Superior temporal gyrus (tissue), 1 donor: ENCODE results near the gene METAP1D.

Experiments
- DNase-seq: peaks from one replicate; pipeline ENCODE4 v3.0.0-alpha.2; 2016; ENCODE audit errors: extremely low spot score

METAP1D gene

GRCh38 chr2:172080641-172081220, 81.0 kb downstream of the METAP1D start:
- DNase-seq: no peak

DNA sequence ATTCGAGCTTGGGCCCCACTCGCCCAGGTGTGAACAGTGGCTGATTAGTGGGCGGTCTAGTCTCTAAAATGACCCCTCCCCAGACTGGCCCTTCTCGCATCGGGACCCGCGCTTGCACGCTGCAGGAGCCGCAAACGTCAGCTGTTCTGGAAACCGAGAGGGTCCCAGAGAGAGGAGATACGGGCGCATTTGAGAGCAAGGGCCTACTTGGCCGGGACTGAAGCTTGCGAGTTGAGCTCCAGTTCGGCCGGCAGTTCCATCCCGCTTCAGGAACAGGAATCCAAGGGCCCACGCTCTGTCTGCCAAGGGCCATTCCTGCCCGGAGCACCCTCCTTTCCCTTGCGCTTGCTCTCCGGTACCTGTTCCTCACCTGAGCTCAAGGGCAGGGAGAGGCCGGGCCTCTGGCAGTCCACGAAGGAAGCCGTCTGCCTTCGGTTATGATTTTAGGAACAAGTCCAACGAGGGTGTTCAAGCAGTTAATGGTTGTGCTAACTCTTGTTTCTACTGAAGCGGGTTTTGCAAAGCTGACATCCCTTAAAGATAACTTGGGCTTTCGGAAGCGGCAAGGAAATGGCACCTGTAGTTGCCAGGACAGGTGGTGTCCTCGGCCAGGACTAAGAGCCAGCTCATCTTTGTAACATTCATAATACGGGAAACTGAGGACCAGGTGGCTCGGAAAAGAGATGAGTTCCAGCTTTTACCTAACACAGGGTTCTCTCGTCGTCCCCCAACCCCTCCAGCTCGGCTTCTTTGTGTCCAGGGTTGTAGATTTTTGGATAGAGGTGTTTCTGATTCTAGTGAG, 81.7 kb downstream of the METAP1D start:
- no peak for DNase-seq

- no peak for DNase-seq
These were observed 82.6 kb downstream of the METAP1D start for GRCh38 chr2:172082105-172082943.

DNA sequence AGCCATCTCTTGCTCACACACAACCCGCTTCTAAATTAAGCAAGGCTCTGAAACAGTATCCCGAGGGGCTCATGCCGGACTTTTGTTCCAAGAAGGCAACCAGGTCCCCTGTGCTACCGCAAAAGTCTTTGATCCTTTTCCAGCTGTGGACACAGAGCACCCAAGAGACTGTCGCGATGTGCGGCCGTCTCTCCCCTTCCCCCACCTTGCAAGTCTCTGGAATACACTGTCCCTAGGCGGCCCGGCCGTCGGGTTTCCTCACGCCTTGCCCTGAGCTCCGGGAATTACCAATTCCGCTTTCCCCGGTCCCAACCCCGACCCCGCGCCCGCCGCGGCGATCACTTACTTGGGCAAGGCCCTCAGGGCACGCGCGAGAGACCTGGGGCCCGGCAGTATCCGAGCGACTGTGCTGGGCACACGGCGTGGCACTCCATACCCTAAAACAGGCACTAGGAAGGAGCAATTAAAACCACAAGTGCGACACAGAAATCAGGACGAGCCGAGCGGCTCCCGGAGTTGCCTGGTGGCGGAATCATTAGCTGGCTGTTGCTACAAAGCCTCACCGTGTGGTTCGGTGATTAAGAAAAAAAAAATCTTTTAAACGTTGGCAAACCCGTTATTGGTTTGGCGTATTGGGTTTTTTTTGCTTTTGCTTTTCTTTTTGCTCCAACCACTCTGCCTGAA, 83.3 kb downstream of the METAP1D start:
- no peak for DNase-seq

GRCh38 chr2:172083628-172084394, 84.1 kb downstream of the METAP1D start:
- DNase-seq: no peak

DNA sequence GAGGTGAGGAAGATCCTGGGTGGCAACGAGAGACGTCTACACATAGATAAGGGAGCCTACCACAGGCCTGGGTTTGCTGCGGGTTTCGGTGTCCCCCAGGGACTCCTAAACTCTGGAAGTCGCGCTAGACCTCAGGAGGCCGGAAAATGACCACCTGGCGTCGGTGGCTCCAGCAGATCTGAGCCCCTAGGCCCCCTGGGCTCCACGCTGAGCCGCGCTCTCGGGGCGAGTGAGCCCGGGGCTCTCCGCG, 84.6 kb downstream of the METAP1D start:
- DNase-seq: no peak

- peak; percentile 60 for DNase-seq
These were observed 85.1 kb downstream of the METAP1D start for GRCh38 chr2:172084645-172085459.

DNA sequence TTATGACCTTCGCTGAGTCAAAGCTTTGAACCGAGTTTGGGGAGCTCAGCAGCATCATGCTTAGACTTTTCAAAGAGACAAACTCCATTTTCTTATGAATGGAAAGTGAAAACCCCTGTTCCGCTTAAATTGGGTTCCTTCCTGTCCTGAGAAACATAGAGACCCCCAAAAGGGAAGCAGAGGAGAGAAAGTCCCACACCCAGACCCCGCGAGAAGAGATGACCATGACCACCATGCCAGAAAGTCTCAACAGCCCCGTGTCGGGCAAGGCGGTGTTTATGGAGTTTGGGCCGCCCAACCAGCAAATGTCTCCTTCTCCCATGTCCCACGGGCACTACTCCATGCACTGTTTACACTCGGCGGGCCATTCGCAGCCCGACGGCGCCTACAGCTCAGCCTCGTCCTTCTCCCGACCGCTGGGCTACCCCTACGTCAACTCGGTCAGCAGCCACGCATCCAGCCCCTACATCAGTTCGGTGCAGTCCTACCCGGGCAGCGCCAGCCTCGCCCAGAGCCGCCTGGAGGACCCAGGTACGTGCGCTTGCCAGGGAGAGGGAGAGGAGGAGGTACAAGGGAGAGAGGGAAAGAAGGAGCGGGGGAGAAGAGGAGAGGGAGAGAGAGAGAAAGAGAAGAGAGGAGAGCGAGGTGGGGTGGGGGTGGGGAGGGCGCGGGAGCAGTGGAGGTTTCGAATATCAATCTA, 85.9 kb downstream of the METAP1D start, which contains the start of gene DLX1:
TSS of gene DLX1 (plus strand) at position 48 of the 700 bp plus-strand sequence. CDS start at position 219, 171 bp downstream.
- DNase-seq: no peak

- no peak for DNase-seq
These were observed 86.8 kb downstream of the METAP1D start for GRCh38 chr2:172086241-172087206.

DNA sequence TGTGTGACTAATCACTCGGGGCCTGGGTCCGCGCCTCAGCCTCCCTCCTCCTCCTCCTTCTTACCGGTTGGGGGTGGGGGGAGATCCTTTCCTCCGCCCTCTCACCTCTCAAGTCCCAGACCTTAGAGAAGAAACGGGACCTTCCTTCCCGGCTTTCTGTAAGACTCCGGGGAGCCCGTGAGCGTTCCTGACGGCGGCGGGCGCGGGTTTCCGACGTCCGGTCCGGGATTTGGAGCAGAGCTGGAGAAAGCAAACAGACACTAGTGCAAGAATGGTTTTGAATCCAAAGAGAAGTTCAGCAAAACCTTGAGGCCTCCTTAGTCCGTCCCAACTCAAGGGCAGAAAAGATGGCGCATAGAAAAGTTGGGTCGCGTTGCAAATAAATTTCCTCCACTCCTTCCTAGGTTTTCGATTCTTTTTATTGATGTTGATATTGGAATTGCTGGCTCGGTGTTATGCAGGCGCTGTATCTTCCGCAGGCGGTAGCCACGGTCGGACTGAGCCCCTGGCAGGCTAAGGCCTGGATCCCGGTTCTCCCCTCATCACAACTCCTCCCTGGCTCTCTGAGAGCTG, 87.5 kb downstream of the METAP1D start:
- no peak for DNase-seq

DNA sequence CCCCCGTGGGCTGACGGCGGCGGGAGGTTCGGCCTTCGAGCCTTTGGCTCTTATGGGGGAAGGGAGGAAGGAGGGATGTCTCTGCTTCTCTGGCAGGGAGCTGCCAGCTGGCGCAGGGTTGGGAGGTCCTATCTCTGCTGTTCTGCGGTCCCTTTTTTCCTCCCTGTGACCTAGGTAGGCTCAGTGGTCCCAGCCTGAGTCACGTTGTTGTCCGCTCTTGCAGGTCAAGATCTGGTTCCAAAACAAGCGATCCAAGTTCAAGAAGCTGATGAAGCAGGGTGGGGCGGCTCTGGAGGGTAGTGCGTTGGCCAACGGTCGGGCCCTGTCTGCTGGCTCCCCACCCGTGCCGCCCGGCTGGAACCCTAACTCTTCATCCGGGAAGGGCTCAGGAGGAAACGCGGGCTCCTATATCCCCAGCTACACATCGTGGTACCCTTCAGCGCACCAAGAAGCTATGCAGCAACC, 88.1 kb downstream of the METAP1D start:
- DNase-seq: no peak

DNA sequence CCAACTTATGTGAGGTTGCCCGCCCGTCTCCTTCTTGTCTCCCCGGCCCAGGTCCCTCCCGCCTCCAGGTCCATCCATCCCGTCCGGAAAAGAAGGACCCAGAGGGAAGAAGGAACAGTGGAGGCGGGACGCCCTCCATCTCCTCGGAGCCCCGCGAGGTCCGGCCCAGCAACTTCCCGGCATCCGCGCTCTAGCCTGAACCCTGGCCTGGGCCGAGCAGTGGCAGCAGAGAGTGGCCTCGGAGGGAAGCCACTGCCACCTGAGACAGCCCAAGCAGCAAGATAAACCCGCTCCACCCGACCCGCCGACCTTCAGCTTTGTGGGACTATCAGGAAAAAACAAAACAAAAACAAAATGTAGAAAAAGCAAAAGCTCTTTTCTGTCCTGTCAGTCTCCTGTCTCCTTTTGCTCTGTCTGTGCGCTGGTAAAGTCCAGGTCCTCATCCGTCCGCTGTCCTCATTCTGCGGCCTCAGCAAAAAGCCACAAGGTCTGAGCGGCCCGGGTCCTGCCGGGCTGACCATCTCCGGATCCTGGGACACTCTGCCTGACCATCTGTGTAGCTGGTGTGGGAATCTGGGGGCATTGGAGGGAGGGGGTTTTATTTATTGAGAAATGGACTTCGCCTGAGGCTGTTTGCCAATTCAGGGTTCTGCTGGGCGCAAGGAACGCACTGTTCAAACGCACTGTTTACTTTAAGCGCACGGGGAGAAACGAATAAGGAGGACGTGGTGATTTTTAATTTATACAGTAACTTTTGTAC, 88.7 kb downstream of the METAP1D start:
- DNase-seq: no peak

DNA sequence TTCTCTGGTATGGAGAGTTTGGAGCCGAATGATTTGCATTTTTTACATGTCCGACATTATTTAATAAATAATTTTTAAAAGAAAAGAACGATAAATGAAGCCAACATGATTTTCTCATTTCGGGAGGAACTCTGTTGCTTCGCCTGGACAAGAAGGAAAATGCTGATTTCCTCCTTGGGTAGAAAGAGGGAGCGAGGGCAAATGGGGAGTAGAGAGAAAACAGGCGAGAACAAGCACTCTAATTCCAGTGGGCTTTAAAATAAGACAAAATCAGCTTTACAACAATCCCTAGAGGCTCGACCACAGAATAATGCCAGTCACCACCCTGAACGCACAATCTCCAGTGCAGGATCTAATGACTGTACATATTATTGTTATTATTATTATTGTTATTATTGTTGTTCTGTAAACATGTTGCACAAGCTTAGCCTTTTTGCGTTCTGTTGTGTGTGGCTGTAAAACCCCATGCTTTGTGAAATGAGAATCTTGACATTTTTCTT, 89.3 kb downstream of the METAP1D start:
- DNase-seq: no peak

GRCh38 chr2:172089633-172090032, 89.9 kb downstream of the METAP1D start:
- no peak for DNase-seq

DNA sequence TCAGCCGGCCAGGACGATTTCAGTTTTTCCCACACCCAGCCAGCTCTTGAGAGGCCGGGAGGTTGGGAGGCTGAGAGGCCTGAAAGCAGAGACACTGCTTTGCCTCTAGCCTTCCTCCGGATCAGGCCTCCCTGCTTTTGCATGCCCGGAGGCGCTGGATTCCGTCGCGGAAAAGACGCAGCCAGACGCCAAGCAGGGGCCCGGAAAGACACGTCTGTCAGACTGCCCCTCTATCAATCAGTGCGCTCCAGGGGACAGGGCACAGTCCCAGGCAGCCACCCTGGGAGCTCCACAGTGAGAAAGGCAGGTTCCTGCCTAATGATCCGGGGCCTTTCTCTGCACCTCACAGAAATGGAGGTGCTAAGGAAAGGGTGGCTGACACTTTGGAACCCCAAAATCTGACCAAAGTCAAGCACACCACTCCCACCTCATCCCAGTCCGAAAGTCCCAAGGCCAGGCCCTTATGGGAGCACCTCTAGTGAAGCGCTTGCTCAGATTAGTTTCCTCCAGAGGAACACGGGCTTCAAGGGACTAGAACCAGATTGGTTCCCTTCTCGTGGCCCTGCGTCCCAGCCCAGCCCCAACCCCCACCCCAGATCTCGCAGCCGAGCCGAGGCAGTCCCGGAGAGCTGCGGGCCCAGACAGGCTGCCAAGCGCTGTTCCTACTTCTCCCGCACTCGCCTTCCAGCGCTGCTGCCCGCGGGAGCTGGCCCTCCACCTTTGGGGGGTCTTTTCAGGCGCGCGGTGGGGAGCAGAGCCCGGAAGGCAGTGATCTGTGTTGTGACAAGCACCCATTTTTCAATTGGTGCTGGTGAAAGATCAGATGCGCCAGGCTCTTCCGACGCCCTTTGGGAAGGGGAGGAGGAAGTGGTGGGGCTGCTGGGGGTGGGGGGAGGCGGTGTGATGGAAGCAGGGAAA, 90.5 kb downstream of the METAP1D start:
- DNase-seq: no peak

DNA sequence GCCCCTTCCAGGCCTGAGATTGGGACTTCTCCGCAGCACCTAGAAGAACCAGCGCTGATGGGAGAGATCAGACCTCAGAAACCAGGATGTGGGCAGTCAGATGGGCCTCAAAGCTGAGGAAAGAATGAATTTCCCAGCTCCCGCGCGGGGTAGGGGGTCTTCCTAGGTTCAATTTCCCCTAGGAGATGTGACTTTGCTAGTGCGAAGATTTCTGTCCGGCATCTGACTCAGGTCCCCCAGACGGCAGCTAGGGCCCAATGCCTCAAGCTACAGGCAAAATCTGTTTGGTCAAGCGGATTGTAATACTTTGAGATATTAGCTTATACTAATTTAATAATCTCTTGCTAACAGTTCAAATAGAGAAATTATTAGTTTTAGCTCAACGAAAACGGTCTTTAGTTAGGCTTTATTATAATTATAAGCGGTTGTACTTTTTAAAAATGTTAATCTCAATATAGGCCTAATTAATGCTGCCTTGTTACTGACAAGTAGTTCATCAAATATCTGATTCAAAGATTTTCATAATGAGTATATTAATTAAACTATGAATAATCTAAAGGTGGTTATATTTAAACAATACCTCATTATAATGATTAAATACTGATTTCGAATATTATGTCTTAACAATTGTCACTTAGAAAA, 91.4 kb downstream of the METAP1D start:
- no peak for DNase-seq
